ENCODE measurements around the gene AGTPBP1. TPM values are rescaled to one million over a fixed set of nuclear protein-coding genes. Genes with fewer than 3 reads are reported as not detected.
"Not testable (repeated sequence)": the region's sequence is repeated elsewhere in the genome, so short reads cannot be mapped to it uniquely, and the experiment has no call there.

AGTPBP1 gene
- total RNA-seq, 1 donor = 6.9 TPM

- no peak for DNase-seq (ENCODE audit: low read depth)
- TF ChIP-seq, protein P1, sequence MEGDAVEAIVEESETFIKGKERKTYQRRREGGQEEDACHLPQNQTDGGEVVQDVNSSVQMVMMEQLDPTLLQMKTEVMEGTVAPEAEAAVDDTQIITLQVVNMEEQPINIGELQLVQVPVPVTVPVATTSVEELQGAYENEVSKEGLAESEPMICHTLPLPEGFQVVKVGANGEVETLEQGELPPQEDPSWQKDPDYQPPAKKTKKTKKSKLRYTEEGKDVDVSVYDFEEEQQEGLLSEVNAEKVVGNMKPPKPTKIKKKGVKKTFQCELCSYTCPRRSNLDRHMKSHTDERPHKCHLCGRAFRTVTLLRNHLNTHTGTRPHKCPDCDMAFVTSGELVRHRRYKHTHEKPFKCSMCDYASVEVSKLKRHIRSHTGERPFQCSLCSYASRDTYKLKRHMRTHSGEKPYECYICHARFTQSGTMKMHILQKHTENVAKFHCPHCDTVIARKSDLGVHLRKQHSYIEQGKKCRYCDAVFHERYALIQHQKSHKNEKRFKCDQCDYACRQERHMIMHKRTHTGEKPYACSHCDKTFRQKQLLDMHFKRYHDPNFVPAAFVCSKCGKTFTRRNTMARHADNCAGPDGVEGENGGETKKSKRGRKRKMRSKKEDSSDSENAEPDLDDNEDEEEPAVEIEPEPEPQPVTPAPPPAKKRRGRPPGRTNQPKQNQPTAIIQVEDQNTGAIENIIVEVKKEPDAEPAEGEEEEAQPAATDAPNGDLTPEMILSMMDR (IDR thresholded peaks at IDR 0.05; ENCODE audit: insufficient read depth, low read depth, low read length) = no peak
- H3K4me3 ChIP-seq (ENCODE audit: low read depth, low read length) = no peak overlapping the region
Measured at GRCh38 chr9:85730916-85731630, 10.7 kb downstream of the AGTPBP1 start.

- TF ChIP-seq, protein P1 (IDR thresholded peaks at IDR 0.05; ENCODE audit: insufficient read depth, low read depth, low read length) = no peak
- H3K4me3 ChIP-seq (ENCODE audit: low read depth, low read length) = no peak overlapping the region
- DNase-seq (ENCODE audit: low read depth) = no peak
Measured at GRCh38 chr9:85729882-85730281, 11.9 kb downstream of the AGTPBP1 start.

DNA sequence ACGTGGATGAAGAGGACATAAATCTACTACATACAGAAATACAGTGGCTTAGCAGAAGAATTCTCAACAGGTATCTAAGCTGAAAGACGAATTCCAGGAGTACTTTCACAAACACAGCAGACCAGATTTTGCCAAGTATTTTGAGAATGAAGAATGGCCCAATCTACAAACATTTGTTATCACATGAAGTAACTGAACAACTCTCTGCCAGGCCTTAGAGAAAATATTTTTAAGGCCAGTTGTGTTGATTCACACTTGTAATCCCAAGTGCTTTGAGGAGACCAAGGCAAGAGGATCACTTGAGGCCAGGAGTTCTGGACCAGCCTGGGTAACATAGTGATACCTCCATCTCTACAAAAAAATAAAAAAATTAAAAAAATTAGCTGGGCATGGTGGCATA, 14.3 kb downstream of the AGTPBP1 start:
- TF ChIP-seq, protein P1 (IDR thresholded peaks at IDR 0.05; ENCODE audit: insufficient read depth, low read depth, low read length) = no peak
- no peak for DNase-seq (ENCODE audit: low read depth)
- no peak overlapping the region for H3K4me3 ChIP-seq (ENCODE audit: low read depth, low read length)

- H3K4me3 ChIP-seq (ENCODE audit: low read depth, low read length) = no peak overlapping the region
- no peak for DNase-seq (ENCODE audit: low read depth)
- TF ChIP-seq, protein P1 (IDR thresholded peaks at IDR 0.05; ENCODE audit: insufficient read depth, low read depth, low read length) = no peak
Measured at GRCh38 chr9:85726737-85727136, 15.0 kb downstream of the AGTPBP1 start.

DNA sequence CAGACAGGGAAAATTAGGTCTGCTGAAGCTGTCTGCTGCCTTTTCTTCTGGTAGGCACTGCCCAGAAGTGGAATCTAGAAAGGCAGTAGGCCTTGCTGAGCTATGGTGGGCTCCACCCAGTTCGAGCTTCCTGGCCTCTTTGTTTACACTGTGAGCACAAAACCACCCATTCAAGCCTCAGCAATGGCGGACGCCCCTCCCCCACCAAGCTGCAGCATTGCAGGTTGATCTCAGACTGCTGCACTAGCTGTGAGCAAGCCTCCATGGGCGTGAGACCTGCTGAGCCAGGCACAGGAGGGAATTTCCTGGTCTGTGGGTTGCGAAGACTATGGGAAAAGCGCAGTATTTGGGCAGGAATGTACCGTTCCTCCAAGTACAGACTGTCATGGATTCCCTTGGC, 18.5 kb downstream of the AGTPBP1 start:
- TF ChIP-seq, protein P1 (IDR thresholded peaks at IDR 0.05; ENCODE audit: insufficient read depth, low read depth, low read length) = no peak
- H3K4me3 ChIP-seq (ENCODE audit: low read depth, low read length) = no peak overlapping the region
- no peak for DNase-seq (ENCODE audit: low read depth)

DNA sequence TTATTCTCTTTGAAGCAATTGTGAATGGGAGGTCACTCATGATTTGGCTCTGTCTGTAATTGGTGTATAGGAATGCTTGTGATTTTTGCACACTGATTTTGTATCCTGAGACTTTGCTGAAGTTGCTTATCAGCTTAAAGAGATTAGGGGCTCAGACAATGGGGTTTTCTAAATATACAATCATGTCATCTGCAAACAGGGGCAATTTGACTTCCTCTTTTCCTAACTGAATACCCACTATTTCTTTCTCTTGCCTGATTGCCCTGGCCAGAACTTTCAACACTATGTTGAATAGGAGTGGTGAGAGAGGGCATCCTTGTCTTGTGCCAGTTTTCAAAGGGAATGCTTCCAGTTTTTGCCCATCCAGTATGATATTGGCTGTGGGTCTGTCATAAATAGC, 22.3 kb downstream of the AGTPBP1 start:
- DNase-seq (ENCODE audit: low read depth); H3K4me3 ChIP-seq (ENCODE audit: low read depth, low read length): not testable (repeated sequence)

GRCh38 chr9:85717818-85718217, 23.9 kb downstream of the AGTPBP1 start:
- DNase-seq (ENCODE audit: low read depth); H3K4me3 ChIP-seq (ENCODE audit: low read depth, low read length): not testable (repeated sequence)

DNA sequence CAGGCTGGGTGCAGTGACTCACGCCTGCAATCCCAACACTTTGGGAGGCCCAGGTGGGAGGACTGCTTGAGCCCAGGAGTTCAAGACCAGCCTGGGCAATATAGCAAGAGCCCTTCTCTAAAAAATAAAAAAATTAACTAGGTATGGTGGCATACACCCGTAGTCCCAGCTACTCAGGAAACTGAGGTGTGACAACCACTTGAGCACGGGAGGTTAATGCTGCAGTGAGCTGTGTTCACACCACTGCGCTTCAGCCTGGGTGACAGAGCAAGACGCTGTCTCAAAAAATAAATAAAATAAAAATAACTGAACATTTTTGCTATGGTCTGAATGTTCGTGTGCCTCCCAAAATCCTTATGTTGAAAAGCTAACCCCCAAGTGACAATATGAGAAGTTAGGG, 24.5 kb downstream of the AGTPBP1 start:
- H3K4me3 ChIP-seq (ENCODE audit: low read depth, low read length) = no peak overlapping the region
- no peak for DNase-seq (ENCODE audit: low read depth)
- TF ChIP-seq, protein P1 (IDR thresholded peaks at IDR 0.05; ENCODE audit: insufficient read depth, low read depth, low read length) = no peak
